Psoas muscle (tissue), 8 donors: Measurements from ENCODE around the gene LHFPL3. TPM values are rescaled to one million over a fixed set of nuclear protein-coding genes. Genes with fewer than 3 reads are reported as not detected.

Experiments
- ATAC-seq, 4 donors: fragments of 200-7000 bp; cut with Tn5 transposase; one replicate each; pipeline ENCODE4 v1.9.1; 2020; ENCODE audit warnings: moderate library complexity in 3 of 4, mild to moderate bottlenecking in 2 of 4
- DNase-seq, 2 donors: peaks; one replicate each; pipeline ENCODE4 v3.0.0-alpha.2; 2020
- H3K27ac ChIP-seq: fragments of 200-600 bp; one replicate; pipeline ENCODE4 v1.8.0; 2022
- H3K27me3 ChIP-seq, 3 donors: fragments of 200-600 bp in 1 of 3; one replicate each; pipeline versions ENCODE4 v1.6.1 to v1.8.0; 2013 to 2022; ENCODE audit warnings: low read length in 2 of 3, mild to moderate bottlenecking in 2 of 3, moderate library complexity in 1 of 3; ENCODE audit not compliant: insufficient read depth in 3 of 3
- H3K36me3 ChIP-seq, 2 donors: fragments of 200-600 bp in 1 of 2; one replicate each; pipeline versions ENCODE4 v1.6.1 to v1.8.0; 2013 to 2022; ENCODE audit warnings: low read depth in 1 of 2, mild to moderate bottlenecking in 1 of 2, moderate library complexity in 1 of 2; ENCODE audit not compliant: insufficient read depth in 1 of 2
- H3K4me1 ChIP-seq: fragments of 200-600 bp; one replicate; pipeline ENCODE4 v1.8.0; 2022
- H3K4me3 ChIP-seq: fragments of 200-600 bp; one replicate; pipeline ENCODE4 v1.8.0; 2022; ENCODE audit warnings: mild to moderate bottlenecking
- H3K9me3 ChIP-seq: fragments of 200-600 bp; one replicate; pipeline ENCODE4 v1.8.0; 2022
- CTCF ChIP-seq: fragments of 200-600 bp; IDR thresholded peaks from one replicate; pipeline ENCODE4 v1.8.0; 2022; ENCODE audit warnings: antibody characterized with exemption
- WGBS, 3 donors: extraction: QIAGEN DNeasy Blood & Tissue Kit; methylation state at CpG; one replicate each; pipeline versions ENCODE4 v1.1.6 to v1.1.7; 2013; 5-methylcytosine and 5-hydroxymethylcytosine counted together
- intact Hi-C, 2 donors: fragments of 100-400 bp; cut with DNase I; formaldehyde crosslinking; loops; one replicate each; pipeline versions ENCODE4 v1.11.0 to v1.14.2; 2022
- polyA plus RNA-seq, 3 donors: library from polyadenylated mRNA; stranded (reverse); fragments of 200-250 nt; gene quantifications; one replicate each; pipeline ENCODE4 v1.2.3, GENCODE V29; 2013
- total RNA-seq, 4 donors: library from RNA; stranded (reverse); fragmentation: NEBNext Ultra II Directional in 2 of 4; extraction: Animal tissue kit (Norgen Biotek cat#: 25700) in 2 of 4; gene quantifications; one replicate each; pipeline versions ENCODE4 v1.2.1 to v1.2.4, GENCODE V29; 2021 to 2023
- donor health status: healthy with polysubstance abuse.
- donor health status: DM: no; HTN: no; CAD: no; lungs with moderate emphysema.
- donor health status: Bipolar disorder and iron deficiency.
- donor health status: healthy.
- donor health status: DM: yes; HTN: yes; CAD: no.
- donor health status: DM: no; HTN: no; CAD: no.
- donor health status: DM: no; HTN: no; CAD: no.
- donor health status: DM: yes; HTN: yes; CAD: no.

Gene LHFPL3
- total and polyA plus RNA-seq, 7 donors = not detected

DNA sequence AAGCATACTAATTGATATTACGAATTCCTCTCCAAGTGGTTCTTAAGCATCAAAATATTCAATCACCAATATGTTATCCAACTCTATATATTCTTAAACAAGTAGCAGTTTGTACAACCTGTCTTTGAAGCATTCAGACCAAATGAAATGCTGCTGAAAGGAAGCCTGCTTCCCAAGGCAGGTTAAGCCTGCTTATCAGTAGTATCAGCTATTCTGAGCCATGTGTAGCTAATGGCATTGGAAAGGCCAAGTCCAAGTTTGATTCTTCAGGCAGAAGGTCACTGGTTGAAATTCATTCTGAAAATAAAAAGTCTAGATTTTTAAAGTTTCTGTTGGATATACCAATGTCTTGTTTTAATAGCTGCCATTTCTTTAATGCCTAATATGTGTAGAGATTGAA is 328.7 kb downstream of the LHFPL3 start:
- WGBS, 3 donors = 92 to 96% (median 95%) methylated on average over 1 of the region's 1 CpG
- no peaks in the 10 kb centered on the region for H3K27me3 ChIP-seq
- intact Hi-C loops = no loop called here
- ATAC-seq (no peak), DNase-seq (no peak)
- no peak for TF ChIP-seq CTCF
- H3K4me1 ChIP-seq = no peaks in the 10 kb centered on the region
- no peaks in the 10 kb centered on the region for H3K36me3 ChIP-seq
- H3K27ac ChIP-seq = no peak overlapping the region
- no peaks in the 10 kb centered on the region for H3K9me3 ChIP-seq
- no peak overlapping the region for H3K4me3 ChIP-seq

- no peak overlapping the region for H3K4me3 ChIP-seq
- WGBS, 3 donors = 55 to 72% (median 68%) methylated on average over 5 of the region's 5 CpGs
- no peaks in the 10 kb centered on the region for H3K27me3 ChIP-seq
- no peak overlapping the region for H3K27ac ChIP-seq
- DNase-seq (no peak), ATAC-seq (no peak)
- no peaks in the 10 kb centered on the region for H3K9me3 ChIP-seq
- intact Hi-C loops = no loop called here
- H3K36me3 ChIP-seq = no peaks in the 10 kb centered on the region
- H3K4me1 ChIP-seq = no peaks in the 10 kb centered on the region
- no peak for TF ChIP-seq CTCF
These were observed 333.2 kb downstream of the LHFPL3 start for GRCh38 chr7:104661575-104661974.

- H3K4me3 ChIP-seq = no peak overlapping the region
These were observed 336.2 kb downstream of the LHFPL3 start for GRCh38 chr7:104664648-104665047.

DNA sequence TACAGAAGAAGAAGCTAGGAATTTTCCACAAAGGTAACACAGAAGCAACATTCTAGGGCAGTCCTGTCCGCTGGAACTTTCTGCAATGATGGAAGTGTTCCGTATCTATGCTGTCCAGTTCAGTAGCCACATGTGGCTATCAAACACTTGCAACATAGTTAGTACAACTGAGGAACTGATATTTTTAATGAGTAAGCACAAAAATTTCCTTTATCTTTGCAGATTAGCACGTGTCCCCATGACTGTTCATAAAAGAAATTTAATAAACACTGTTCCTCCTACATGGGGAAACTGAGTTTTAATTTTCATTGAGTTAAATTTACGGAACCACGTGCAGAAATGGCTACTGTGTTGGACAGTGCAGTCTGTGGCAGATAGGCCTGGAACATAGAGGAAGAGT is 349.2 kb downstream of the LHFPL3 start:
- H3K27ac ChIP-seq = no peak overlapping the region
- H3K27me3 ChIP-seq = no peaks in the 10 kb centered on the region
- no peak for TF ChIP-seq CTCF
- no peaks in the 10 kb centered on the region for H3K9me3 ChIP-seq
- 62 to 69% (median 67%) methylated on average over 5 of the region's 5 CpGs for WGBS, 3 donors
- no peaks in the 10 kb centered on the region for H3K36me3 ChIP-seq
- intact Hi-C loops = no loop called here
- H3K4me1 ChIP-seq = no peaks in the 10 kb centered on the region
- no peak overlapping the region for H3K4me3 ChIP-seq
- DNase-seq = no peak
- no peak for ATAC-seq

More at GRCh38 chr7:104664648-104665047, 336.2 kb downstream of the LHFPL3 start:
- no peak for TF ChIP-seq CTCF
- intact Hi-C loops = no loop called here
- DNase-seq (no peak), ATAC-seq (no peak)
- Histone ChIP-seq H3K4me1 (no peaks in the 10 kb centered on the region), H3K9me3 (no peaks in the 10 kb centered on the region), H3K27me3 (no peaks in the 10 kb centered on the region), H3K27ac (no peak overlapping the region), H3K36me3 (no peaks in the 10 kb centered on the region)
- 71 to 95% (median 74%) methylated on average over 1 of the region's 1 CpG for WGBS, 3 donors

GRCh38 chr7:104679085-104679484 is 350.7 kb downstream of the LHFPL3 start:
- no peak for TF ChIP-seq CTCF
- Histone ChIP-seq H3K4me1 (no peaks in the 10 kb centered on the region), H3K4me3 (no peak overlapping the region), H3K27me3 (no peaks in the 10 kb centered on the region), H3K36me3 (no peaks in the 10 kb centered on the region), H3K9me3 (no peaks in the 10 kb centered on the region), H3K27ac (no peak overlapping the region)
- no peak for ATAC-seq
- 71 to 84% (median 81%) methylated on average over 1 of the region's 1 CpG for WGBS, 3 donors
- intact Hi-C loops = no loop called here
- no peak for DNase-seq
